Stimulated activated CD8-positive, alpha-beta memory T cell treated with anti-CD3 and anti-CD28 coated beads, Interleukin-12 subunit alpha, Interleukin-12 subunit beta, amount 100 ng/mL, for 1 hour (primary cell): ENCODE measurements around the gene RASGRP3.

Experiments
- DNase-seq: peaks from one replicate; pipeline ENCODE4 v3.0.0-alpha.2; 2020; ENCODE audit warnings: low read depth

The RASGRP3 gene

GRCh38 chr2:33525666-33526065, 49.2 kb downstream of the RASGRP3 start:
- no peak for DNase-seq

GRCh38 chr2:33526132-33526531, 49.7 kb downstream of the RASGRP3 start:
- no peak for DNase-seq

- DNase-seq, result no peak
Measured at GRCh38 chr2:33526921-33527320, 50.5 kb downstream of the RASGRP3 start.

- DNase-seq, result no peak
Measured at GRCh38 chr2:33528441-33528950, 52.0 kb downstream of the RASGRP3 start.

GRCh38 chr2:33529771-33530481, 53.5 kb downstream of the RASGRP3 start:
- DNase-seq, result no peak

- no peak for DNase-seq
Measured at GRCh38 chr2:33530690-33531548, 54.5 kb downstream of the RASGRP3 start.

GRCh38 chr2:33531549-33532059, 55.2 kb downstream of the RASGRP3 start:
- no peak for DNase-seq

- no peak for DNase-seq
Measured at GRCh38 chr2:33532146-33532545, 55.7 kb downstream of the RASGRP3 start.

GRCh38 chr2:33532966-33533365, 56.5 kb downstream of the RASGRP3 start:
- no peak for DNase-seq

- no peak for DNase-seq
Measured at GRCh38 chr2:33535421-33535820, 59.0 kb downstream of the RASGRP3 start.

GRCh38 chr2:33541243-33541642, 64.8 kb downstream of the RASGRP3 start:
- DNase-seq, result no peak

- no peak for DNase-seq
Measured at GRCh38 chr2:33550206-33550605, 73.8 kb downstream of the RASGRP3 start.

GRCh38 chr2:33552758-33553461, 76.5 kb downstream of the RASGRP3 start:
- no peak for DNase-seq

GRCh38 chr2:33555681-33556080, 79.2 kb downstream of the RASGRP3 start:
- no peak for DNase-seq

GRCh38 chr2:33559328-33559727, 82.9 kb downstream of the RASGRP3 start:
- no peak for DNase-seq

GRCh38 chr2:33560017-33560416, 83.6 kb downstream of the RASGRP3 start:
- no peak for DNase-seq

GRCh38 chr2:33561872-33562271, 85.4 kb downstream of the RASGRP3 start:
- DNase-seq, result no peak

GRCh38 chr2:33570681-33571080, 94.2 kb downstream of the RASGRP3 start:
- DNase-seq, result no peak

- DNase-seq, result no peak
Measured at GRCh38 chr2:33573657-33574056, 97.2 kb downstream of the RASGRP3 start.

- no peak for DNase-seq
Measured at GRCh38 chr2:33577084-33577483, 100.6 kb downstream of the RASGRP3 start.

- no peak for DNase-seq
Measured at GRCh38 chr2:33577668-33578067, 101.2 kb downstream of the RASGRP3 start.

GRCh38 chr2:33579227-33579626, 102.8 kb downstream of the RASGRP3 start:
- DNase-seq, result no peak
